HepG2 (cell line): Measurements from ENCODE around the gene MYL6. TPM values are rescaled to one million over a fixed set of nuclear protein-coding genes. Genes with fewer than 3 reads are reported as not detected.

Experiments
- ARNT2 ChIP-seq: sonication (generic); formaldehyde crosslinking; IDR thresholded peaks from 2 replicates; pipeline ENCODE4 v1.8.0; 2022; ENCODE audit warnings: mild to moderate bottlenecking, low read depth, missing genetic modification reagents, moderate library complexity
- ASH2L ChIP-seq: fragments of 300-600, 200-600 bp; sonication (generic); IDR thresholded peaks from 2 replicates; pipeline ENCODE4 v1.7.0; 2017; ENCODE audit warnings: low read depth, mild to moderate bottlenecking, moderate library complexity, mixed read lengths, low read length; ENCODE audit not compliant: insufficient read length
- PRDM4 ChIP-seq: sonication (generic); formaldehyde crosslinking; IDR thresholded peaks from 2 replicates; pipeline ENCODE4 v1.9.0; 2021; ENCODE audit warnings: missing genetic modification reagents, borderline replicate concordance
- ZNF235 ChIP-seq: sonication (generic); formaldehyde crosslinking; IDR thresholded peaks from 2 replicates; pipeline ENCODE4 v1.8.1; 2023; ENCODE audit warnings: mild to moderate bottlenecking, missing genetic modification reagents, borderline replicate concordance
- ZNF496 ChIP-seq: sonication (generic); formaldehyde crosslinking; IDR thresholded peaks from 2 replicates; pipeline ENCODE4 v1.8.1; 2023; ENCODE audit warnings: mild to moderate bottlenecking, moderate library complexity, missing genetic modification reagents; ENCODE audit not compliant: insufficient replicate concordance
- ZNF546 ChIP-seq: sonication (generic); formaldehyde crosslinking; conservative IDR thresholded peaks from 2 replicates; pipeline ENCODE4 v1.8.1; 2023; ENCODE audit warnings: mild to moderate bottlenecking, missing genetic modification reagents
- ZNF614 ChIP-seq: IDR thresholded peaks from 2 replicates; pipeline ENCODE4 v1.6.1; 2018; ENCODE audit warnings: missing biosample characterization, missing genetic modification reagents, inconsistent platforms, borderline replicate concordance
- ZNF670 ChIP-seq: sonication (generic); formaldehyde crosslinking; IDR thresholded peaks from 2 replicates; pipeline ENCODE4 v1.8.0; 2022; ENCODE audit warnings: mild to moderate bottlenecking, missing genetic modification reagents, borderline replicate concordance
- ZNF703 ChIP-seq: sonication (generic); formaldehyde crosslinking; IDR thresholded peaks from 2 replicates; pipeline ENCODE4 v1.5.1; 2020; ENCODE audit warnings: missing genetic modification reagents, mild to moderate bottlenecking, moderate library complexity, borderline replicate concordance
- polyA plus RNA-seq, 8 experiments: library from polyadenylated mRNA; depleted of rRNA in 3 of 8; stranded (reverse) in 7 of 8; unstranded in 1 of 8; fragments of >200 nt; fragmentation: Illumina TruSeq in 4 of 8; extraction: Trizol in 4 of 8; gene quantifications; 2 replicates each; pipeline versions ENCODE4 v1.2.1 to v1.2.3, GENCODE V29; 2011 to 2016; ENCODE audit warnings: low read depth in 4 of 8, missing spikeins in 1 of 8, mixed read lengths in 1 of 8; ENCODE audit not compliant: insufficient read depth in 1 of 8
- total RNA-seq, 5 experiments: library from RNA; depleted of rRNA; stranded (reverse); fragments of >200 nt; fragmentation: Illumina TruSeq; extraction: Trizol; gene quantifications; 2 replicates each; pipeline ENCODE4 v1.2.3, GENCODE V29; 2016; ENCODE audit warnings: low read depth in 1 of 5
- TF ChIP-seq, protein P1 (sequence below), 2 experiments: sonication (generic) in 1 of 2; formaldehyde crosslinking in 1 of 2; IDR thresholded peaks; 2 replicates each; pipeline versions ENCODE4 v1.6.1 to v1.9.0; 2014 to 2022; ENCODE audit warnings: antibody characterized with exemption in 1 of 2, borderline replicate concordance in 1 of 2, inconsistent platforms in 1 of 2, low read depth in 1 of 2, missing genetic modification reagents in 1 of 2
- TF ChIP-seq, protein P2 (sequence below): sonication (generic); formaldehyde crosslinking; IDR thresholded peaks from 2 replicates; pipeline ENCODE4 v1.4.0; 2020; ENCODE audit warnings: mild to moderate bottlenecking, missing genetic modification reagents
- TF ChIP-seq, protein P3 (sequence below), 2 experiments: sonication (generic) in 1 of 2; formaldehyde crosslinking in 1 of 2; IDR thresholded peaks; 2 replicates each; pipeline versions ENCODE4 v1.4.0 to v1.6.1; 2016 to 2020; ENCODE audit warnings: borderline replicate concordance in 1 of 2, low read depth in 1 of 2, mild to moderate bottlenecking in 1 of 2, missing genetic modification reagents in 1 of 2

MYL6 gene
- total and polyA plus RNA-seq, 2 of the 13 experiments (the other 11 are each of a cell fraction or from before 2014, with no cell fraction given) = 1,127 to 1,192 TPM

GRCh38 chr12:56118688-56119357 is 39.3 kb upstream of the MYL6 start (continued):
- TF ChIP-seq, protein P1, sequence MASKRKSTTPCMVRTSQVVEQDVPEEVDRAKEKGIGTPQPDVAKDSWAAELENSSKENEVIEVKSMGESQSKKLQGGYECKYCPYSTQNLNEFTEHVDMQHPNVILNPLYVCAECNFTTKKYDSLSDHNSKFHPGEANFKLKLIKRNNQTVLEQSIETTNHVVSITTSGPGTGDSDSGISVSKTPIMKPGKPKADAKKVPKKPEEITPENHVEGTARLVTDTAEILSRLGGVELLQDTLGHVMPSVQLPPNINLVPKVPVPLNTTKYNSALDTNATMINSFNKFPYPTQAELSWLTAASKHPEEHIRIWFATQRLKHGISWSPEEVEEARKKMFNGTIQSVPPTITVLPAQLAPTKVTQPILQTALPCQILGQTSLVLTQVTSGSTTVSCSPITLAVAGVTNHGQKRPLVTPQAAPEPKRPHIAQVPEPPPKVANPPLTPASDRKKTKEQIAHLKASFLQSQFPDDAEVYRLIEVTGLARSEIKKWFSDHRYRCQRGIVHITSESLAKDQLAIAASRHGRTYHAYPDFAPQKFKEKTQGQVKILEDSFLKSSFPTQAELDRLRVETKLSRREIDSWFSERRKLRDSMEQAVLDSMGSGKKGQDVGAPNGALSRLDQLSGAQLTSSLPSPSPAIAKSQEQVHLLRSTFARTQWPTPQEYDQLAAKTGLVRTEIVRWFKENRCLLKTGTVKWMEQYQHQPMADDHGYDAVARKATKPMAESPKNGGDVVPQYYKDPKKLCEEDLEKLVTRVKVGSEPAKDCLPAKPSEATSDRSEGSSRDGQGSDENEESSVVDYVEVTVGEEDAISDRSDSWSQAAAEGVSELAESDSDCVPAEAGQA (IDR thresholded peaks at IDR 0.05; ENCODE audit: low read depth) = no peak
- TF ChIP-seq, protein P1 (CRISPR knock-in tag; IDR thresholded peaks at IDR 0.05; ENCODE audit: borderline replicate concordance) = no peak
- no peak for TF ChIP-seq ZNF496 (CRISPR knock-in tag)
- no peak for TF ChIP-seq ZNF614
- no peak for TF ChIP-seq ZNF703 (CRISPR knock-in tag)
- TF ChIP-seq ASH2L = no peak
- peak; percentile 75; the same call in 1 of the 2 replicates for TF ChIP-seq ZNF670 (CRISPR knock-in tag)
- TF ChIP-seq, protein P2, sequence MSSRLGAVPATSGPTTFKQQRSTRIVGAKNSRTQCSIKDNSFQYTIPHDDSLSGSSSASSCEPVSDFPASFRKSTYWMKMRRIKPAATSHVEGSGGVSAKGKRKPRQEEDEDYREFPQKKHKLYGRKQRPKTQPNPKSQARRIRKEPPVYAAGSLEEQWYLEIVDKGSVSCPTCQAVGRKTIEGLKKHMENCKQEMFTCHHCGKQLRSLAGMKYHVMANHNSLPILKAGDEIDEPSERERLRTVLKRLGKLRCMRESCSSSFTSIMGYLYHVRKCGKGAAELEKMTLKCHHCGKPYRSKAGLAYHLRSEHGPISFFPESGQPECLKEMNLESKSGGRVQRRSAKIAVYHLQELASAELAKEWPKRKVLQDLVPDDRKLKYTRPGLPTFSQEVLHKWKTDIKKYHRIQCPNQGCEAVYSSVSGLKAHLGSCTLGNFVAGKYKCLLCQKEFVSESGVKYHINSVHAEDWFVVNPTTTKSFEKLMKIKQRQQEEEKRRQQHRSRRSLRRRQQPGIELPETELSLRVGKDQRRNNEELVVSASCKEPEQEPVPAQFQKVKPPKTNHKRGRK (CRISPR knock-in tag) = no peak
- no peak for TF ChIP-seq ARNT2 (CRISPR knock-in tag)
- TF ChIP-seq ZNF235 (CRISPR knock-in tag) = no peak
- TF ChIP-seq ZNF546 (CRISPR knock-in tag) = no peak
- TF ChIP-seq, protein P3, sequence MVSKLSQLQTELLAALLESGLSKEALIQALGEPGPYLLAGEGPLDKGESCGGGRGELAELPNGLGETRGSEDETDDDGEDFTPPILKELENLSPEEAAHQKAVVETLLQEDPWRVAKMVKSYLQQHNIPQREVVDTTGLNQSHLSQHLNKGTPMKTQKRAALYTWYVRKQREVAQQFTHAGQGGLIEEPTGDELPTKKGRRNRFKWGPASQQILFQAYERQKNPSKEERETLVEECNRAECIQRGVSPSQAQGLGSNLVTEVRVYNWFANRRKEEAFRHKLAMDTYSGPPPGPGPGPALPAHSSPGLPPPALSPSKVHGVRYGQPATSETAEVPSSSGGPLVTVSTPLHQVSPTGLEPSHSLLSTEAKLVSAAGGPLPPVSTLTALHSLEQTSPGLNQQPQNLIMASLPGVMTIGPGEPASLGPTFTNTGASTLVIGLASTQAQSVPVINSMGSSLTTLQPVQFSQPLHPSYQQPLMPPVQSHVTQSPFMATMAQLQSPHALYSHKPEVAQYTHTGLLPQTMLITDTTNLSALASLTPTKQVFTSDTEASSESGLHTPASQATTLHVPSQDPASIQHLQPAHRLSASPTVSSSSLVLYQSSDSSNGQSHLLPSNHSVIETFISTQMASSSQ (IDR thresholded peaks at IDR 0.05; ENCODE audit: low read depth) = no peak
- TF ChIP-seq, protein P3 (CRISPR knock-in tag; IDR thresholded peaks at IDR 0.05; ENCODE audit: borderline replicate concordance) = no peak
- no peak for TF ChIP-seq PRDM4 (CRISPR knock-in tag)
